ENCODE data around the gene CCDC138.

CCDC138 gene

DNA sequence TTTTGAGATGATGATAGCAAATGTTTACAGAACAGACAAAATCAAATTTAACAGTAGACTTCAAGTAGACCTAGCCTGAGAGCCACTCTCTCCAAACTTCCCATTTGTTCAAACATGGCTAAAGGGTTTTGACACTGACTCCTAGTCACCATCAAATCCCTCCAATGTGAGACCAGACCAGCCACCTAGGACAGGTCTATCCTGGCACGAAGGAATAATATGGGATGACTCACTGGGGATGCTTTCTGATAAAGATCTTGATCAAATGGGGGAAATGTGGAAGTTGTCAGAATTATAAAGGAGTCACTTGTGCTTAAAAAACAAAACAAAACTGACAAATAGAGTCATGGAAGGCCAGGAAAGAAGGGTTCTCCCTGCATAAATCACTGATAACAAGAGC is 106.7 kb downstream of the CCDC138 start:
- no peak overlapping the region for H2AFZ ChIP-seq (ENCODE audit: low read depth)
- H3K4me3 ChIP-seq (IDR thresholded peaks at IDR 0.05; ENCODE audit: insufficient read depth, low read depth, low read length) = no peak overlapping the region
- H4K20me1 ChIP-seq (ENCODE audit: insufficient read depth) = no peaks in the 10 kb centered on the region
- TF ChIP-seq, protein P1, sequence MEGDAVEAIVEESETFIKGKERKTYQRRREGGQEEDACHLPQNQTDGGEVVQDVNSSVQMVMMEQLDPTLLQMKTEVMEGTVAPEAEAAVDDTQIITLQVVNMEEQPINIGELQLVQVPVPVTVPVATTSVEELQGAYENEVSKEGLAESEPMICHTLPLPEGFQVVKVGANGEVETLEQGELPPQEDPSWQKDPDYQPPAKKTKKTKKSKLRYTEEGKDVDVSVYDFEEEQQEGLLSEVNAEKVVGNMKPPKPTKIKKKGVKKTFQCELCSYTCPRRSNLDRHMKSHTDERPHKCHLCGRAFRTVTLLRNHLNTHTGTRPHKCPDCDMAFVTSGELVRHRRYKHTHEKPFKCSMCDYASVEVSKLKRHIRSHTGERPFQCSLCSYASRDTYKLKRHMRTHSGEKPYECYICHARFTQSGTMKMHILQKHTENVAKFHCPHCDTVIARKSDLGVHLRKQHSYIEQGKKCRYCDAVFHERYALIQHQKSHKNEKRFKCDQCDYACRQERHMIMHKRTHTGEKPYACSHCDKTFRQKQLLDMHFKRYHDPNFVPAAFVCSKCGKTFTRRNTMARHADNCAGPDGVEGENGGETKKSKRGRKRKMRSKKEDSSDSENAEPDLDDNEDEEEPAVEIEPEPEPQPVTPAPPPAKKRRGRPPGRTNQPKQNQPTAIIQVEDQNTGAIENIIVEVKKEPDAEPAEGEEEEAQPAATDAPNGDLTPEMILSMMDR (conservative IDR thresholded peaks at IDR 0.05; ENCODE audit: low read depth, low read length) = no peak
- no peaks in the 10 kb centered on the region for H3K36me3 ChIP-seq (ENCODE audit: insufficient read depth)
- H3K4me1 ChIP-seq (ENCODE audit: low read depth, poor library complexity, severe bottlenecking) = no peaks in the 10 kb centered on the region
- no peak overlapping the region for H3K27ac ChIP-seq
- no peaks in the 10 kb centered on the region for H3K79me2 ChIP-seq (ENCODE audit: insufficient read depth, low read depth)
- no peak overlapping the region for H3K9ac ChIP-seq
- H3K4me2 ChIP-seq = no peak overlapping the region
- no peaks in the 10 kb centered on the region for H3K27me3 ChIP-seq (ENCODE audit: insufficient read depth, low read depth)

DNA sequence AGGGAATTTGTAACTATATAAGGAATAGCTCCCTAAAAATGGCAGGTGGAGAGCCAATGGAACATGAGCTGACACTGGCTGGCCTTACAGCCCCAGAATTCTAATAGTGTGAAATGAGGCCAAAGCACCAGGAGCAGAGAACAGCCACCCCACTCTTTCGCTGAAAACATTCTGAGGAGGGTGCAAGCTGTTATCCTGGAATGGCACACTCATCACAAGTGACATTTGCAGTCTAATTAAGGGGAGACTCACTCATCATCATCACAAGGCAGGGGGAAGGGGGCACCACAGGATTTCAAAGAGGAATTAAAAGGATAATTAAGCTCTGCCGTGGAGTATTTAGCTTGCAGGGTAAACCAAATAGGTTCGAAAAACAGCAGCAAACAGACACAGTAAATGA is 108.2 kb downstream of the CCDC138 start:
- Histone ChIP-seq H3K9ac (no peak overlapping the region), H3K4me3 (IDR thresholded peaks at IDR 0.05; ENCODE audit: insufficient read depth, low read depth, low read length) (no peak overlapping the region), H3K79me2 (ENCODE audit: insufficient read depth, low read depth) (no peaks in the 10 kb centered on the region), H3K27me3 (ENCODE audit: insufficient read depth, low read depth) (no peaks in the 10 kb centered on the region), H4K20me1 (ENCODE audit: insufficient read depth) (no peaks in the 10 kb centered on the region), H3K27ac (no peak overlapping the region), H3K4me2 (no peak overlapping the region), H2AFZ (ENCODE audit: low read depth) (no peak overlapping the region), H3K4me1 (ENCODE audit: low read depth, poor library complexity, severe bottlenecking) (no peaks in the 10 kb centered on the region), H3K36me3 (ENCODE audit: insufficient read depth) (no peaks in the 10 kb centered on the region)
- TF ChIP-seq, protein P1 (conservative IDR thresholded peaks at IDR 0.05; ENCODE audit: low read depth, low read length) = no peak

DNA sequence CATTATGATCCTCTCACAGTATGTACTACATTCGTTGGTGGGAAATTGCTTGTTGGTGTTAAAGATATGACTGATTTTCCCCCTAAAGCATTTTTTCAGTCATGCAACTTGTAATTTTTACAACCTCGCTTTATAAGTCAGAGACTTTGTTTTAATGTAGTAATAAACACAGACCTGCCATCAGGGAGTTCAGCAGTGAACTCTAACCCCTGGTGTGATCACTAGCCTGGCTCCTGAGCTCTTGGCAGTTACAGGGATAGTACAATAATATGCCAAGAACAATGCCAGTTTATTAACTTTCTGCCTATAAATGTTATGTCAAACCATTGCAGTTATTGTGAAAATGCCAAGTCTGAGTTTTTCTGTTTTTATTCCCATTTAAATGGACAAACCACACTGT is 108.6 kb downstream of the CCDC138 start:
- Histone ChIP-seq H3K4me2 (no peak overlapping the region), H3K4me1 (ENCODE audit: low read depth, poor library complexity, severe bottlenecking) (no peaks in the 10 kb centered on the region), H4K20me1 (ENCODE audit: insufficient read depth) (no peaks in the 10 kb centered on the region), H3K9ac (no peak overlapping the region), H3K36me3 (ENCODE audit: insufficient read depth) (no peaks in the 10 kb centered on the region), H3K27ac (no peak overlapping the region), H3K4me3 (IDR thresholded peaks at IDR 0.05; ENCODE audit: insufficient read depth, low read depth, low read length) (no peak overlapping the region), H3K27me3 (ENCODE audit: insufficient read depth, low read depth) (no peaks in the 10 kb centered on the region), H2AFZ (ENCODE audit: low read depth) (no peak overlapping the region), H3K79me2 (ENCODE audit: insufficient read depth, low read depth) (no peaks in the 10 kb centered on the region)
- TF ChIP-seq, protein P1 (conservative IDR thresholded peaks at IDR 0.05; ENCODE audit: low read depth, low read length) = no peak

DNA sequence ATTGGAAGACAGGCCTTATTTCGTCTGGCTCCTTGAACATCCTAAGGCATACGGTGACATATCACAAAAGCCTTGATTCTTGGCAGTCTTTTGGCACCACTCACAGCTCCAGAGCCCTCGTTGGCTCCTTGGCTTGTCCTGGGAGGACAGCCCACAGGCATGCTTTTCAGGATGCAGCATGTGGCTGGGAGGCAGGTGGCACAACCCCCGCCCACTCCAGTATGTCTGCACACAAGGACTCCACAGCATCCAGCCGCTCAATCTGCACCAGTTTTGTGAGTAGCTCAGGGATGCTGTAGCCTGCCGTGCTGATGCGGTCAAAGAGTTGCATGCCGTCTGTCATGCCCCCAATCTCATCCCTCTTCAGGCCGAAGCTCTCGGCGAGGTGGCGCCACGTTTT is 110.2 kb downstream of the CCDC138 start:
- Histone ChIP-seq H4K20me1 (ENCODE audit: insufficient read depth) (no peaks in the 10 kb centered on the region), H3K36me3 (ENCODE audit: insufficient read depth) (no peaks in the 10 kb centered on the region), H3K4me1 (ENCODE audit: low read depth, poor library complexity, severe bottlenecking) (no peaks in the 10 kb centered on the region), H3K79me2 (ENCODE audit: insufficient read depth, low read depth) (no peaks in the 10 kb centered on the region), H3K4me3 (IDR thresholded peaks at IDR 0.05; ENCODE audit: insufficient read depth, low read depth, low read length) (no peak overlapping the region), H3K9ac (no peak overlapping the region), H2AFZ (ENCODE audit: low read depth) (no peak overlapping the region), H3K27me3 (ENCODE audit: insufficient read depth, low read depth) (no peaks in the 10 kb centered on the region), H3K4me2 (no peak overlapping the region), H3K27ac (no peak overlapping the region)
- TF ChIP-seq, protein P1 (conservative IDR thresholded peaks at IDR 0.05; ENCODE audit: low read depth, low read length) = no peak
